ENCODE results near the gene CYB5R4. TPM values are rescaled to one million over a fixed set of nuclear protein-coding genes. Genes with fewer than 3 reads are reported as not detected.

Gene CYB5R4
- total and polyA plus RNA-seq, 2 of the 13 experiments (the other 11 are each of a cell fraction or from before 2014, with no cell fraction given): 5.3 to 26.1 TPM

GRCh38 chr6:83884523-83884922 lies 25.0 kb downstream of the CYB5R4 start (continued):
- peak; percentile 38; the same call in 1 of the 2 replicates for TF ChIP-seq ARID3A (IDR thresholded peaks at IDR 0.05; ENCODE audit: low read depth, low read length)
- TF ChIP-seq POLR2AphosphoS2 (IDR thresholded peaks at IDR 0.05; ENCODE audit: low read depth, low read length): no peak
- TF ChIP-seq SMC3 (IDR thresholded peaks at IDR 0.05; ENCODE audit: low read length): peak; percentile 85
- no peak for TF ChIP-seq SMAD3 (CRISPR knock-in tag; IDR thresholded peaks at IDR 0.05)
- TF ChIP-seq MIXL1 (CRISPR knock-in tag; IDR thresholded peaks at IDR 0.05): peak; percentile 70
- no peak for TF ChIP-seq ZNF550 (CRISPR knock-in tag; IDR thresholded peaks at IDR 0.05; ENCODE audit: borderline replicate concordance)
- TF ChIP-seq ZNF256 (CRISPR knock-in tag; conservative IDR thresholded peaks at IDR 0.05): no peak
- TF ChIP-seq FLYWCH1 (CRISPR knock-in tag; IDR thresholded peaks at IDR 0.05): no peak
- no peak for TF ChIP-seq GPBP1L1 (CRISPR knock-in tag; IDR thresholded peaks at IDR 0.05)
- TF ChIP-seq CTCF (CRISPR knock-in tag; IDR thresholded peaks at IDR 0.05): peak; percentile 82
- TF ChIP-seq SMAD1 (CRISPR knock-in tag; IDR thresholded peaks at IDR 0.05; ENCODE audit: borderline replicate concordance, low read depth): no peak

Measured in HepG2 (cell line).